Measurements from ENCODE around the gene LETMD1. TPM values are rescaled to one million over a fixed set of nuclear protein-coding genes. Genes with fewer than 3 reads are reported as not detected.

The LETMD1 gene
- polyA plus RNA-seq, 1 experiment = 48.1 TPM

DNA sequence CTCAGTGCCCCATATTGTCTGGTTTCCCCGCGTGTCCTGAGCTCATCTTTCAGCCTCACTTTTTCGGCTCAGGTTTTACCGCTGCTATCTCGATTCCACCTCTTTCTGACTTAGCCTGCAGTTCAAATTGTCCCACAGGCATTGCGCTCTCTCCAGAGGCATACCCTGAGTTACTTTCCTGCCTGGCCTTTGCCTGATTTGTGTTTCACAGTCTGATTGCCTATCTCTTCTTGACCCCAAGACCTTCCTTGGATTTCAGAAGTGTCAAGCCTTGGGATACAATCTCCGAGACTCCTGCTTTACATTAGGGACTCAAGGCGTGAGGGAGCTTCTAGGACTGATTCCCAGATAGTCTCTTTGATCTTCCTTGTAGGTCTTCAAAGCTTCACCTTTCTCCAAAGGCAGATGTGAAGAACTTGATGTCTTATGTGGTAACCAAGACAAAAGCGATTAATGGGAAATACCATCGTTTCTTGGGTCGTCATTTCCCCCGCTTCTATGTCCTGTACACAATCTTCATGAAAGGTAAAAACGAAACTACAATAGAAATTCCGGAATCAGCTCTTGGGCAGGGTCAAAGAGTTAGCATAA is 629 bp downstream of the LETMD1 start:
- peak overlapping the region; percentile 71 for H3K4me3 ChIP-seq (ENCODE audit: low read depth, low read length)
- H3K9me3 ChIP-seq (ENCODE audit: control insufficient read depth, insufficient read depth, low read length) = no peaks in the 10 kb centered on the region; the same call in 1 of the 2 replicates
- peak overlapping the region; percentile 33 for H3K27ac ChIP-seq (ENCODE audit: low read depth, low read length)
- no peaks in the 10 kb centered on the region for H3K27me3 ChIP-seq (ENCODE audit: control insufficient read depth, insufficient read depth, low read length)
- no peak for TF ChIP-seq CTCF (IDR thresholded peaks at IDR 0.05; ENCODE audit: low read depth, low read length)
- POLR2A ChIA-PET = no interaction called here
- no peak for DNase-seq (ENCODE audit: low read depth, low spot score)
- CTCF ChIA-PET = interaction anchor here (1.0 to 2.2 kb wide), 4 partner anchors 11 to 292 kb away, joined by 5 to 14 read pairs (median 6); no protein-coding TSS in a partner anchor

- H3K27ac ChIP-seq (ENCODE audit: low read depth, low read length) = no peak overlapping the region
- H3K27me3 ChIP-seq (ENCODE audit: control insufficient read depth, insufficient read depth, low read length) = no peaks in the 10 kb centered on the region
- CTCF ChIA-PET = no interaction called here
- peak overlapping the region; percentile 71 for H3K4me3 ChIP-seq (ENCODE audit: low read depth, low read length)
- TF ChIP-seq CTCF (IDR thresholded peaks at IDR 0.05; ENCODE audit: low read depth, low read length) = no peak
- no peak for DNase-seq (ENCODE audit: low read depth, low spot score)
- no peaks in the 10 kb centered on the region; the same call in 1 of the 2 replicates for H3K9me3 ChIP-seq (ENCODE audit: control insufficient read depth, insufficient read depth, low read length)
- POLR2A ChIA-PET = interaction anchor here (0.6 kb wide), 1 partner anchor 24 kb away, joined by 3 read pairs; no protein-coding TSS in a partner anchor
These were observed 1.4 kb downstream of the LETMD1 start for GRCh38 chr12:51049525-51049924.

- ChIA-PET CTCF (interaction anchor here (0.9 to 1.2 kb wide), 2 partner anchors 15 to 290 kb away, joined by 3 read pairs; no protein-coding TSS in a partner anchor), POLR2A (no interaction called here)
- H3K27me3 ChIP-seq (ENCODE audit: control insufficient read depth, insufficient read depth, low read length) = no peaks in the 10 kb centered on the region
- H3K9me3 ChIP-seq (ENCODE audit: control insufficient read depth, insufficient read depth, low read length) = no peaks in the 10 kb centered on the region; the same call in 1 of the 2 replicates
- H3K27ac ChIP-seq (ENCODE audit: low read depth, low read length) = no peak overlapping the region
- no peak for DNase-seq (ENCODE audit: low read depth, low spot score)
- no peak for TF ChIP-seq CTCF (IDR thresholded peaks at IDR 0.05; ENCODE audit: low read depth, low read length)
- no peak overlapping the region for H3K4me3 ChIP-seq (ENCODE audit: low read depth, low read length)
These were observed 3.7 kb downstream of the LETMD1 start for GRCh38 chr12:51051787-51052186.

GRCh38 chr12:51055060-51055459 is 6.9 kb downstream of the LETMD1 start:
- POLR2A ChIA-PET = no interaction called here
- CTCF ChIA-PET = no interaction called here
- no peak overlapping the region for H3K4me3 ChIP-seq (ENCODE audit: low read depth, low read length)
- H3K9me3 ChIP-seq (ENCODE audit: control insufficient read depth, insufficient read depth, low read length) = no peaks in the 10 kb centered on the region
- no peak for DNase-seq (ENCODE audit: low read depth, low spot score)
- no peaks in the 10 kb centered on the region for H3K27me3 ChIP-seq (ENCODE audit: control insufficient read depth, insufficient read depth, low read length)
- no peak for TF ChIP-seq CTCF (IDR thresholded peaks at IDR 0.05; ENCODE audit: low read depth, low read length)
- no peak overlapping the region for H3K27ac ChIP-seq (ENCODE audit: low read depth, low read length)

DNA sequence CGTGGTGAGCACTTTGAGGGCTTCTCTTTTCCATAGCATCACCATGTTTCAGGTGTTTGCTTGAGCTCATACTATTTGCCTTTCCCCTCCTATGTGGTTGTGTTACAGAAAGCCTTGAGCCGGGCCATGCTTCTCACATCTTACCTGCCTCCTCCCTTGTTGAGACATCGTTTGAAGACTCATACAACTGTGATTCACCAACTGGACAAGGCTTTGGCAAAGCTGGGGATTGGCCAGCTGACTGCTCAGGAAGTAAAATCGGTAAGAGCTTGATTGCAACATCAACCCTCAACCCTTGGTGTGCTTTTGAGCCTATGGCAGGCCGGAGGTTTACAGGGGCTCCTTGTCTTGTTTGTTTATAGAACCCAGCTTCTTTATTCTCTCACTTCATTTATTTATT is 8.1 kb downstream of the LETMD1 start:
- no peak for DNase-seq (ENCODE audit: low read depth, low spot score)
- no peaks in the 10 kb centered on the region for H3K9me3 ChIP-seq (ENCODE audit: control insufficient read depth, insufficient read depth, low read length)
- no peaks in the 10 kb centered on the region for H3K27me3 ChIP-seq (ENCODE audit: control insufficient read depth, insufficient read depth, low read length)
- POLR2A ChIA-PET = interaction anchor here (1.7 kb wide), 1 partner anchor 27 kb away, joined by 9 read pairs; the partner anchor contains the start of gene CSRNP2
- TF ChIP-seq CTCF (IDR thresholded peaks at IDR 0.05; ENCODE audit: low read depth, low read length) = no peak
- H3K27ac ChIP-seq (ENCODE audit: low read depth, low read length) = no peak overlapping the region
- H3K4me3 ChIP-seq (ENCODE audit: low read depth, low read length) = no peak overlapping the region
- CTCF ChIA-PET = interaction anchor here (2.0 kb wide), 1 partner anchor 9 kb away, joined by 6 read pairs; no protein-coding TSS in a partner anchor

Measured in AG04450 (cell line).